Measurements from ENCODE around the gene SLC2A13. TPM values are rescaled to one million over a fixed set of nuclear protein-coding genes. Genes with fewer than 3 reads are reported as not detected.

The SLC2A13 gene
- total and polyA plus RNA-seq, 2 donors from 2014 or later = 3.9 to 18.6 TPM

GRCh38 chr12:39935275-39935674, 170.6 kb downstream of the SLC2A13 start:
- Histone ChIP-seq H3K27me3 (ENCODE audit: control insufficient read depth, insufficient read depth, low read length) (no peaks in the 10 kb centered on the region), H3K27ac (ENCODE audit: low read depth in 2 of 2, low read length in 2 of 2) (no peak overlapping the region), H3K4me3 (ENCODE audit: low read length in 3 of 3) (no peak overlapping the region), H3K9me3 (ENCODE audit: control insufficient read depth in 2 of 3, insufficient read depth in 1 of 3, low read length in 3 of 3) (no peaks in the 10 kb centered on the region), H3K36me3 (ENCODE audit: control insufficient read depth in 2 of 3, insufficient read depth in 3 of 3, low read length in 3 of 3) (no peaks in the 10 kb centered on the region), H3K4me1 (ENCODE audit: control insufficient read depth in 2 of 3, insufficient read depth in 2 of 3, low read depth in 1 of 3, low read length in 3 of 3) (no peaks in the 10 kb centered on the region), H3K9ac (ENCODE audit: low read length in 3 of 3) (no peak overlapping the region)
- no peak for TF ChIP-seq CTCF (IDR thresholded peaks at IDR 0.05; ENCODE audit: borderline replicate concordance, extremely low read depth, insufficient read depth)
- no peak for FAIRE-seq
- no peak for DNase-seq
- intact Hi-C loops (cut with DNase I) = no loop called here

GRCh38 chr12:39931857-39932256, 174.0 kb downstream of the SLC2A13 start:
- H3K4me3 ChIP-seq (ENCODE audit: low read length in 3 of 3) = no peak overlapping the region
- intact Hi-C loops (cut with DNase I) = no loop called here

GRCh38 chr12:39931231-39931630, 174.7 kb downstream of the SLC2A13 start:
- Histone ChIP-seq H3K4me3 (ENCODE audit: low read length in 3 of 3) (no peak overlapping the region), H3K9me3 (ENCODE audit: control insufficient read depth in 2 of 3, insufficient read depth in 1 of 3, low read length in 3 of 3) (no peaks in the 10 kb centered on the region), H3K4me1 (ENCODE audit: control insufficient read depth in 2 of 3, insufficient read depth in 2 of 3, low read depth in 1 of 3, low read length in 3 of 3) (no peaks in the 10 kb centered on the region), H3K36me3 (ENCODE audit: control insufficient read depth in 2 of 3, insufficient read depth in 3 of 3, low read length in 3 of 3) (no peaks in the 10 kb centered on the region), H3K27ac (ENCODE audit: low read depth in 2 of 2, low read length in 2 of 2) (no peak overlapping the region), H3K9ac (ENCODE audit: low read length in 3 of 3) (no peak overlapping the region), H3K27me3 (ENCODE audit: control insufficient read depth, insufficient read depth, low read length) (no peaks in the 10 kb centered on the region)
- intact Hi-C loops (cut with DNase I) = no loop called here
- DNase-seq (no peak), FAIRE-seq (no peak)
- TF ChIP-seq CTCF (IDR thresholded peaks at IDR 0.05; ENCODE audit: borderline replicate concordance, extremely low read depth, insufficient read depth) = no peak

More at GRCh38 chr12:39931857-39932256, 174.0 kb downstream of the SLC2A13 start:
- DNase-seq (no peak), FAIRE-seq (peak; percentile 49)
- H3K27ac ChIP-seq (ENCODE audit: low read depth in 2 of 2, low read length in 2 of 2) = no peak overlapping the region
- no peaks in the 10 kb centered on the region for H3K9me3 ChIP-seq (ENCODE audit: control insufficient read depth in 2 of 3, insufficient read depth in 1 of 3, low read length in 3 of 3)
- no peaks in the 10 kb centered on the region for H3K36me3 ChIP-seq (ENCODE audit: control insufficient read depth in 2 of 3, insufficient read depth in 3 of 3, low read length in 3 of 3)
- no peak for TF ChIP-seq CTCF (IDR thresholded peaks at IDR 0.05; ENCODE audit: borderline replicate concordance, extremely low read depth, insufficient read depth)
- H3K9ac ChIP-seq (ENCODE audit: low read length in 3 of 3) = no peak overlapping the region
- H3K27me3 ChIP-seq (ENCODE audit: control insufficient read depth, insufficient read depth, low read length) = no peaks in the 10 kb centered on the region
- no peaks in the 10 kb centered on the region for H3K4me1 ChIP-seq (ENCODE audit: control insufficient read depth in 2 of 3, insufficient read depth in 2 of 3, low read depth in 1 of 3, low read length in 3 of 3)

GRCh38 chr12:39930101-39930500, 175.8 kb downstream of the SLC2A13 start:
- DNase-seq = no peak
- Histone ChIP-seq H3K9me3 (ENCODE audit: control insufficient read depth in 2 of 3, insufficient read depth in 1 of 3, low read length in 3 of 3) (no peaks in the 10 kb centered on the region), H3K27me3 (ENCODE audit: control insufficient read depth, insufficient read depth, low read length) (no peaks in the 10 kb centered on the region), H3K27ac (ENCODE audit: low read depth in 2 of 2, low read length in 2 of 2) (no peak overlapping the region), H3K9ac (ENCODE audit: low read length in 3 of 3) (no peak overlapping the region), H3K4me1 (ENCODE audit: control insufficient read depth in 2 of 3, insufficient read depth in 2 of 3, low read depth in 1 of 3, low read length in 3 of 3) (no peaks in the 10 kb centered on the region), H3K4me3 (ENCODE audit: low read length in 3 of 3) (no peak overlapping the region), H3K36me3 (ENCODE audit: control insufficient read depth in 2 of 3, insufficient read depth in 3 of 3, low read length in 3 of 3) (no peaks in the 10 kb centered on the region)
- no peak for TF ChIP-seq CTCF (IDR thresholded peaks at IDR 0.05; ENCODE audit: borderline replicate concordance, extremely low read depth, insufficient read depth)
- intact Hi-C loops (cut with DNase I) = no loop called here
- no peak for FAIRE-seq
